ENCODE data around the gene FGF22. TPM values are rescaled to one million over a fixed set of nuclear protein-coding genes. Genes with fewer than 3 reads are reported as not detected.

Gene FGF22
- total RNA-seq, 1 experiment from 2014 or later: not detected

- no peak for DNase-seq (ENCODE audit: low read depth)
Measured at GRCh38 chr19:643736-644135, 4.1 kb downstream of the FGF22 start.

GRCh38 chr19:644363-644762 is 4.7 kb downstream of the FGF22 start:
- no peak for DNase-seq (ENCODE audit: low read depth)

- no peak for DNase-seq (ENCODE audit: low read depth)
Measured at GRCh38 chr19:644789-645188, 5.1 kb downstream of the FGF22 start.

GRCh38 chr19:645912-646778 is 6.5 kb downstream of the FGF22 start:
- no peak for DNase-seq (ENCODE audit: low read depth)

- DNase-seq (ENCODE audit: low read depth): no peak
Measured at GRCh38 chr19:646779-647565, 7.3 kb downstream of the FGF22 start.

- DNase-seq (ENCODE audit: low read depth): no peak
Measured at GRCh38 chr19:647566-648284, 8.0 kb downstream of the FGF22 start.

- DNase-seq (ENCODE audit: low read depth): no peak
Measured at GRCh38 chr19:648305-648704, 8.6 kb downstream of the FGF22 start.

GRCh38 chr19:648904-649801 is 9.5 kb downstream of the FGF22 start:
- DNase-seq (ENCODE audit: low read depth): no peak

- no peak for DNase-seq (ENCODE audit: low read depth)
Measured at GRCh38 chr19:650121-650520, 10.4 kb downstream of the FGF22 start.

- no peak for DNase-seq (ENCODE audit: low read depth)
Measured at GRCh38 chr19:651114-651818, 11.6 kb downstream of the FGF22 start.

- no peak for DNase-seq (ENCODE audit: low read depth)
Measured at GRCh38 chr19:651991-652390, 12.3 kb downstream of the FGF22 start.

- DNase-seq (ENCODE audit: low read depth): no peak
Measured at GRCh38 chr19:652467-653389, 13.0 kb downstream of the FGF22 start.

- no peak for DNase-seq (ENCODE audit: low read depth)
Measured at GRCh38 chr19:653425-653824, 13.7 kb downstream of the FGF22 start.

- no peak for DNase-seq (ENCODE audit: low read depth)
Measured at GRCh38 chr19:655691-656090, 16.0 kb downstream of the FGF22 start.

- DNase-seq (ENCODE audit: low read depth): no peak
Measured at GRCh38 chr19:656751-657559, 17.3 kb downstream of the FGF22 start.

- DNase-seq (ENCODE audit: low read depth): no peak
Measured at GRCh38 chr19:657611-658010, 17.9 kb downstream of the FGF22 start.

GRCh38 chr19:658059-658839 is 18.6 kb downstream of the FGF22 start:
- DNase-seq (ENCODE audit: low read depth): no peak

Measured in Daoy (cell line).